WTC11 (cell line): ENCODE data around the gene WDR64. TPM values are rescaled to one million over a fixed set of nuclear protein-coding genes. Genes with fewer than 3 reads are reported as not detected.

ENCODE experiments used
- ATAC-seq: fragments of 200-7000 bp; cut with Tn5 transposase; 2 replicates; pipeline ENCODE4 v1.10.0; 2021; ENCODE audit warnings: mild to moderate bottlenecking, moderate library complexity
- CTCF ChIA-PET: fragments of 300-600 bp; sonication (Branson Sonifier 250); formaldehyde crosslinking; loops from one replicate; lab custom pipeline; 2021; ENCODE audit warnings: antibody characterized with exemption; lab: Charles Lee
- POLR2A ChIA-PET: fragments of 350-600 bp; sonication (Branson Sonifier 250); formaldehyde crosslinking; loops from one replicate; lab custom pipeline; 2021; ENCODE audit warnings: antibody characterized with exemption; lab: Charles Lee
- DNase-seq: peaks from one replicate; pipeline ENCODE4 v3.0.0; 2021; ENCODE audit warnings: low spot score
- H3K27ac Mint-ChIP-seq: 2 replicates; pipeline ENCODE4 v1.8.0; 2021; ENCODE audit warnings: mixed read lengths
- H3K27me3 Mint-ChIP-seq: 2 replicates; pipeline ENCODE4 v1.8.0; 2021; ENCODE audit warnings: low read depth, mild to moderate bottlenecking, moderate library complexity, mixed read lengths
- H3K36me3 Mint-ChIP-seq: 2 replicates; pipeline ENCODE4 v1.8.0; 2021; ENCODE audit warnings: mixed read lengths
- H3K4me1 Mint-ChIP-seq: 2 replicates; pipeline ENCODE4 v1.8.0; 2022; ENCODE audit warnings: mixed read lengths
- H3K4me3 Mint-ChIP-seq: 2 replicates; pipeline ENCODE4 v1.8.0; 2021; ENCODE audit warnings: mild to moderate bottlenecking, moderate library complexity, mixed read lengths
- H3K9me3 Mint-ChIP-seq: 2 replicates; pipeline ENCODE4 v1.8.0; 2021; ENCODE audit warnings: mixed read lengths
- ARID4B ChIP-seq: sonication (generic); formaldehyde crosslinking; IDR thresholded peaks from 2 replicates; pipeline ENCODE4 v1.8.0; 2023; ENCODE audit warnings: missing genetic modification reagents, mild to moderate bottlenecking, borderline replicate concordance
- ATF1 ChIP-seq: sonication (generic); formaldehyde crosslinking; IDR thresholded peaks from 2 replicates; pipeline ENCODE4 v1.8.1; 2023; ENCODE audit warnings: mild to moderate bottlenecking, moderate library complexity, missing genetic modification reagents
- ATF3 ChIP-seq: sonication (generic); formaldehyde crosslinking; conservative IDR thresholded peaks from 2 replicates; pipeline ENCODE4 v1.8.1; 2022; ENCODE audit warnings: mild to moderate bottlenecking, missing genetic modification reagents
- KAT7 ChIP-seq: sonication (generic); formaldehyde crosslinking; IDR thresholded peaks from 2 replicates; pipeline ENCODE4 v1.8.1; 2023; ENCODE audit warnings: missing genetic modification reagents, mild to moderate bottlenecking, borderline replicate concordance
- MYBL2 ChIP-seq: sonication (generic); formaldehyde crosslinking; IDR thresholded peaks from 2 replicates; pipeline ENCODE4 v1.8.1; 2023; ENCODE audit warnings: mild to moderate bottlenecking, moderate library complexity, missing genetic modification reagents
- NR2C2 ChIP-seq: sonication (generic); formaldehyde crosslinking; IDR thresholded peaks from 2 replicates; pipeline ENCODE4 v1.8.0; 2022; ENCODE audit warnings: mild to moderate bottlenecking, missing genetic modification reagents
- TCF7 ChIP-seq: sonication (generic); formaldehyde crosslinking; IDR thresholded peaks from 2 replicates; pipeline ENCODE4 v1.8.0; 2022; ENCODE audit warnings: mild to moderate bottlenecking, low read depth, missing genetic modification reagents, moderate library complexity
- ZNF138 ChIP-seq: sonication (generic); formaldehyde crosslinking; conservative IDR thresholded peaks from 2 replicates; pipeline ENCODE4 v1.8.1; 2022; ENCODE audit warnings: mild to moderate bottlenecking, moderate library complexity, missing genetic modification reagents
- ZNF317 ChIP-seq: sonication (generic); formaldehyde crosslinking; IDR thresholded peaks from 2 replicates; pipeline ENCODE4 v1.8.1; 2023; ENCODE audit warnings: low read depth, mild to moderate bottlenecking, moderate library complexity, missing genetic modification reagents, borderline replicate concordance
- total RNA-seq: library from RNA; stranded (reverse); gene quantifications from 3 replicates; pipeline ENCODE4 v1.2.3, GENCODE V29; 2021
- TF ChIP-seq, protein P1 (sequence below): fragments of 250-450 bp; sonication (Bioruptor Pico); IDR thresholded peaks from 2 replicates; pipeline ENCODE4 v1.9.0; 2021; ENCODE audit warnings: mild to moderate bottlenecking
- TF ChIP-seq, protein P2 (sequence below): sonication (generic); formaldehyde crosslinking; IDR thresholded peaks from 2 replicates; pipeline ENCODE4 v1.8.1; 2022; ENCODE audit warnings: mild to moderate bottlenecking, missing genetic modification reagents, moderate library complexity, borderline replicate concordance
- TF ChIP-seq, protein P3 (sequence below): fragments of 200-600 bp; IDR thresholded peaks from 2 replicates; pipeline ENCODE4 v1.8.0; 2022; ENCODE audit warnings: antibody characterized with exemption
- TF ChIP-seq, protein P4 (sequence below): sonication (generic); formaldehyde crosslinking; IDR thresholded peaks from 2 replicates; pipeline ENCODE4 v1.8.1; 2022; ENCODE audit warnings: low read depth, mild to moderate bottlenecking, moderate library complexity, missing genetic modification reagents, borderline replicate concordance
- TF ChIP-seq, protein P5 (sequence below): sonication (generic); formaldehyde crosslinking; IDR thresholded peaks from 2 replicates; pipeline ENCODE4 v1.8.1; 2022; ENCODE audit warnings: missing genetic modification reagents, borderline replicate concordance
- TF ChIP-seq, protein P6 (sequence below): sonication (generic); formaldehyde crosslinking; conservative IDR thresholded peaks from 2 replicates; pipeline ENCODE4 v1.8.1; 2023; ENCODE audit warnings: mild to moderate bottlenecking, low read depth, missing genetic modification reagents, moderate library complexity

The WDR64 gene
- total RNA-seq, 1 experiment from 2014 or later: not detected

GRCh38 chr1:241821363-241821762 lies 169.3 kb downstream of the WDR64 start:
- H3K27me3 Mint-ChIP-seq: no peaks in the 10 kb centered on the region; the same call in 1 of the 2 replicates
- CTCF ChIA-PET: interaction anchor here (0.6 kb wide), 1 partner anchor 1084 kb away, joined by 4 read pairs; no protein-coding TSS in a partner anchor
- no peak overlapping the region for H3K4me3 Mint-ChIP-seq
- H3K9me3 Mint-ChIP-seq: no peaks in the 10 kb centered on the region
- no peaks in the 10 kb centered on the region for H3K4me1 Mint-ChIP-seq
- TF ChIP-seq ZNF317 (CRISPR knock-in tag) (no peak), ZNF138 (no peak), TCF7 (CRISPR knock-in tag) (no peak), MYBL2 (CRISPR knock-in tag) (no peak), ATF3 (no peak), KAT7 (CRISPR knock-in tag) (no peak), NR2C2 (CRISPR knock-in tag) (no peak), ARID4B (CRISPR knock-in tag) (no peak), ATF1 (CRISPR knock-in tag) (no peak)
- TF ChIP-seq, protein P1, sequence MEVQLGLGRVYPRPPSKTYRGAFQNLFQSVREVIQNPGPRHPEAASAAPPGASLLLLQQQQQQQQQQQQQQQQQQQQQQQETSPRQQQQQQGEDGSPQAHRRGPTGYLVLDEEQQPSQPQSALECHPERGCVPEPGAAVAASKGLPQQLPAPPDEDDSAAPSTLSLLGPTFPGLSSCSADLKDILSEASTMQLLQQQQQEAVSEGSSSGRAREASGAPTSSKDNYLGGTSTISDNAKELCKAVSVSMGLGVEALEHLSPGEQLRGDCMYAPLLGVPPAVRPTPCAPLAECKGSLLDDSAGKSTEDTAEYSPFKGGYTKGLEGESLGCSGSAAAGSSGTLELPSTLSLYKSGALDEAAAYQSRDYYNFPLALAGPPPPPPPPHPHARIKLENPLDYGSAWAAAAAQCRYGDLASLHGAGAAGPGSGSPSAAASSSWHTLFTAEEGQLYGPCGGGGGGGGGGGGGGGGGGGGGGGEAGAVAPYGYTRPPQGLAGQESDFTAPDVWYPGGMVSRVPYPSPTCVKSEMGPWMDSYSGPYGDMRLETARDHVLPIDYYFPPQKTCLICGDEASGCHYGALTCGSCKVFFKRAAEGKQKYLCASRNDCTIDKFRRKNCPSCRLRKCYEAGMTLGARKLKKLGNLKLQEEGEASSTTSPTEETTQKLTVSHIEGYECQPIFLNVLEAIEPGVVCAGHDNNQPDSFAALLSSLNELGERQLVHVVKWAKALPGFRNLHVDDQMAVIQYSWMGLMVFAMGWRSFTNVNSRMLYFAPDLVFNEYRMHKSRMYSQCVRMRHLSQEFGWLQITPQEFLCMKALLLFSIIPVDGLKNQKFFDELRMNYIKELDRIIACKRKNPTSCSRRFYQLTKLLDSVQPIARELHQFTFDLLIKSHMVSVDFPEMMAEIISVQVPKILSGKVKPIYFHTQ (CRISPR knock-in tag): no peak
- TF ChIP-seq, protein P2, sequence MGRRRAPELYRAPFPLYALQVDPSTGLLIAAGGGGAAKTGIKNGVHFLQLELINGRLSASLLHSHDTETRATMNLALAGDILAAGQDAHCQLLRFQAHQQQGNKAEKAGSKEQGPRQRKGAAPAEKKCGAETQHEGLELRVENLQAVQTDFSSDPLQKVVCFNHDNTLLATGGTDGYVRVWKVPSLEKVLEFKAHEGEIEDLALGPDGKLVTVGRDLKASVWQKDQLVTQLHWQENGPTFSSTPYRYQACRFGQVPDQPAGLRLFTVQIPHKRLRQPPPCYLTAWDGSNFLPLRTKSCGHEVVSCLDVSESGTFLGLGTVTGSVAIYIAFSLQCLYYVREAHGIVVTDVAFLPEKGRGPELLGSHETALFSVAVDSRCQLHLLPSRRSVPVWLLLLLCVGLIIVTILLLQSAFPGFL: no peak
- TF ChIP-seq, protein P3, sequence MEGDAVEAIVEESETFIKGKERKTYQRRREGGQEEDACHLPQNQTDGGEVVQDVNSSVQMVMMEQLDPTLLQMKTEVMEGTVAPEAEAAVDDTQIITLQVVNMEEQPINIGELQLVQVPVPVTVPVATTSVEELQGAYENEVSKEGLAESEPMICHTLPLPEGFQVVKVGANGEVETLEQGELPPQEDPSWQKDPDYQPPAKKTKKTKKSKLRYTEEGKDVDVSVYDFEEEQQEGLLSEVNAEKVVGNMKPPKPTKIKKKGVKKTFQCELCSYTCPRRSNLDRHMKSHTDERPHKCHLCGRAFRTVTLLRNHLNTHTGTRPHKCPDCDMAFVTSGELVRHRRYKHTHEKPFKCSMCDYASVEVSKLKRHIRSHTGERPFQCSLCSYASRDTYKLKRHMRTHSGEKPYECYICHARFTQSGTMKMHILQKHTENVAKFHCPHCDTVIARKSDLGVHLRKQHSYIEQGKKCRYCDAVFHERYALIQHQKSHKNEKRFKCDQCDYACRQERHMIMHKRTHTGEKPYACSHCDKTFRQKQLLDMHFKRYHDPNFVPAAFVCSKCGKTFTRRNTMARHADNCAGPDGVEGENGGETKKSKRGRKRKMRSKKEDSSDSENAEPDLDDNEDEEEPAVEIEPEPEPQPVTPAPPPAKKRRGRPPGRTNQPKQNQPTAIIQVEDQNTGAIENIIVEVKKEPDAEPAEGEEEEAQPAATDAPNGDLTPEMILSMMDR: no peak
- TF ChIP-seq, protein P4, sequence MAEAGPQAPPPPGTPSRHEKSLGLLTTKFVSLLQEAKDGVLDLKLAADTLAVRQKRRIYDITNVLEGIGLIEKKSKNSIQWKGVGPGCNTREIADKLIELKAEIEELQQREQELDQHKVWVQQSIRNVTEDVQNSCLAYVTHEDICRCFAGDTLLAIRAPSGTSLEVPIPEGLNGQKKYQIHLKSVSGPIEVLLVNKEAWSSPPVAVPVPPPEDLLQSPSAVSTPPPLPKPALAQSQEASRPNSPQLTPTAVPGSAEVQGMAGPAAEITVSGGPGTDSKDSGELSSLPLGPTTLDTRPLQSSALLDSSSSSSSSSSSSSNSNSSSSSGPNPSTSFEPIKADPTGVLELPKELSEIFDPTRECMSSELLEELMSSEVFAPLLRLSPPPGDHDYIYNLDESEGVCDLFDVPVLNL (CRISPR knock-in tag): no peak
- TF ChIP-seq, protein P5, sequence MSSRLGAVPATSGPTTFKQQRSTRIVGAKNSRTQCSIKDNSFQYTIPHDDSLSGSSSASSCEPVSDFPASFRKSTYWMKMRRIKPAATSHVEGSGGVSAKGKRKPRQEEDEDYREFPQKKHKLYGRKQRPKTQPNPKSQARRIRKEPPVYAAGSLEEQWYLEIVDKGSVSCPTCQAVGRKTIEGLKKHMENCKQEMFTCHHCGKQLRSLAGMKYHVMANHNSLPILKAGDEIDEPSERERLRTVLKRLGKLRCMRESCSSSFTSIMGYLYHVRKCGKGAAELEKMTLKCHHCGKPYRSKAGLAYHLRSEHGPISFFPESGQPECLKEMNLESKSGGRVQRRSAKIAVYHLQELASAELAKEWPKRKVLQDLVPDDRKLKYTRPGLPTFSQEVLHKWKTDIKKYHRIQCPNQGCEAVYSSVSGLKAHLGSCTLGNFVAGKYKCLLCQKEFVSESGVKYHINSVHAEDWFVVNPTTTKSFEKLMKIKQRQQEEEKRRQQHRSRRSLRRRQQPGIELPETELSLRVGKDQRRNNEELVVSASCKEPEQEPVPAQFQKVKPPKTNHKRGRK (CRISPR knock-in tag): no peak
- TF ChIP-seq, protein P6, sequence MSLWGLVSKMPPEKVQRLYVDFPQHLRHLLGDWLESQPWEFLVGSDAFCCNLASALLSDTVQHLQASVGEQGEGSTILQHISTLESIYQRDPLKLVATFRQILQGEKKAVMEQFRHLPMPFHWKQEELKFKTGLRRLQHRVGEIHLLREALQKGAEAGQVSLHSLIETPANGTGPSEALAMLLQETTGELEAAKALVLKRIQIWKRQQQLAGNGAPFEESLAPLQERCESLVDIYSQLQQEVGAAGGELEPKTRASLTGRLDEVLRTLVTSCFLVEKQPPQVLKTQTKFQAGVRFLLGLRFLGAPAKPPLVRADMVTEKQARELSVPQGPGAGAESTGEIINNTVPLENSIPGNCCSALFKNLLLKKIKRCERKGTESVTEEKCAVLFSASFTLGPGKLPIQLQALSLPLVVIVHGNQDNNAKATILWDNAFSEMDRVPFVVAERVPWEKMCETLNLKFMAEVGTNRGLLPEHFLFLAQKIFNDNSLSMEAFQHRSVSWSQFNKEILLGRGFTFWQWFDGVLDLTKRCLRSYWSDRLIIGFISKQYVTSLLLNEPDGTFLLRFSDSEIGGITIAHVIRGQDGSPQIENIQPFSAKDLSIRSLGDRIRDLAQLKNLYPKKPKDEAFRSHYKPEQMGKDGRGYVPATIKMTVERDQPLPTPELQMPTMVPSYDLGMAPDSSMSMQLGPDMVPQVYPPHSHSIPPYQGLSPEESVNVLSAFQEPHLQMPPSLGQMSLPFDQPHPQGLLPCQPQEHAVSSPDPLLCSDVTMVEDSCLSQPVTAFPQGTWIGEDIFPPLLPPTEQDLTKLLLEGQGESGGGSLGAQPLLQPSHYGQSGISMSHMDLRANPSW (CRISPR knock-in tag): no peak
- TF ChIP-seq, all 79 proteins: peak for 0
- POLR2A ChIA-PET: no interaction called here
- ATAC-seq (no peak), DNase-seq (no peak)
- H3K27ac Mint-ChIP-seq: no peak overlapping the region
- H3K36me3 Mint-ChIP-seq: no peaks in the 10 kb centered on the region
